ENCODE measurements around the gene GSTO2. TPM values are rescaled to one million over a fixed set of nuclear protein-coding genes. Genes with fewer than 3 reads are reported as not detected.
A peak's percentile ranks its signal among the peaks of the same experiment; 100 is the strongest.

Gene GSTO2
- total and polyA plus RNA-seq, 4 donors = 3.5 to 5.6 (median 4.4) TPM

GRCh38 chr10:104316321-104317099 is 47.5 kb downstream of the GSTO2 start:
- H3K4me3 ChIP-seq (ENCODE audit: low read depth, low read length) = no peak overlapping the region
- H3K27me3 ChIP-seq (ENCODE audit: control insufficient read depth, insufficient read depth, low read length) = no peaks in the 10 kb centered on the region
- H3K9me3 ChIP-seq (ENCODE audit: control insufficient read depth, insufficient read depth, low read length) = no peaks in the 10 kb centered on the region
- 83% methylated on average over 8 of the region's 9 CpGs for WGBS (ENCODE audit: insufficient coverage)
- H3K27ac ChIP-seq (ENCODE audit: low read depth, low read length) = no peak overlapping the region
- no peak for DNase-seq (ENCODE audit: low read depth in 4 of 6, low spot score in 6 of 6)
- H3K4me1 ChIP-seq (ENCODE audit: control insufficient read depth, insufficient read depth, low read length) = peaks cover 34% of the 10 kb centered on the region
- H3K36me3 ChIP-seq (ENCODE audit: control insufficient read depth, insufficient read depth, low read length) = peaks cover 33% of the 10 kb centered on the region

- no peaks in the 10 kb centered on the region for H3K9me3 ChIP-seq (ENCODE audit: control insufficient read depth, insufficient read depth, low read length)
- H3K4me1 ChIP-seq (ENCODE audit: control insufficient read depth, insufficient read depth, low read length) = peaks cover 35% of the 10 kb centered on the region
- H3K27me3 ChIP-seq (ENCODE audit: control insufficient read depth, insufficient read depth, low read length) = no peaks in the 10 kb centered on the region
- H3K27ac ChIP-seq (ENCODE audit: low read depth, low read length) = no peak overlapping the region
- no peak overlapping the region for H3K4me3 ChIP-seq (ENCODE audit: low read depth, low read length)
- H3K36me3 ChIP-seq (ENCODE audit: control insufficient read depth, insufficient read depth, low read length) = peaks cover 33% of the 10 kb centered on the region
- WGBS (ENCODE audit: insufficient coverage) = 30% methylated on average over 4 of the region's 6 CpGs
- DNase-seq (ENCODE audit: low read depth in 4 of 6, low spot score in 6 of 6) = no peak
Observed at GRCh38 chr10:104317269-104317710, 48.3 kb downstream of the GSTO2 start.

- WGBS (ENCODE audit: insufficient coverage) = 88% methylated on average over 6 of the region's 7 CpGs
- Histone ChIP-seq H3K36me3 (ENCODE audit: control insufficient read depth, insufficient read depth, low read length) (peaks cover 31% of the 10 kb centered on the region), H3K27ac (ENCODE audit: low read depth, low read length) (no peak overlapping the region), H3K4me1 (ENCODE audit: control insufficient read depth, insufficient read depth, low read length) (peaks cover 35% of the 10 kb centered on the region), H3K9me3 (ENCODE audit: control insufficient read depth, insufficient read depth, low read length) (no peaks in the 10 kb centered on the region), H3K4me3 (ENCODE audit: low read depth, low read length) (no peak overlapping the region), H3K27me3 (ENCODE audit: control insufficient read depth, insufficient read depth, low read length) (no peaks in the 10 kb centered on the region)
- no peak for DNase-seq (ENCODE audit: low read depth in 4 of 6, low spot score in 6 of 6)
Observed at GRCh38 chr10:104317726-104318299, 48.8 kb downstream of the GSTO2 start.

GRCh38 chr10:104318326-104318725 is 49.3 kb downstream of the GSTO2 start:
- no peak for DNase-seq (ENCODE audit: low read depth in 4 of 6, low spot score in 6 of 6)
- H3K4me3 ChIP-seq (ENCODE audit: low read depth, low read length) = no peak overlapping the region

GRCh38 chr10:104318810-104319741 is 50.1 kb downstream of the GSTO2 start:
- WGBS (ENCODE audit: insufficient coverage) = 72% methylated on average over 14 of the region's 19 CpGs
- DNase-seq (ENCODE audit: low read depth in 4 of 6, low spot score in 6 of 6) = no peak
- peaks cover 39% of the 10 kb centered on the region for H3K4me1 ChIP-seq (ENCODE audit: control insufficient read depth, insufficient read depth, low read length)

More at GRCh38 chr10:104318326-104318725, 49.3 kb downstream of the GSTO2 start:
- Histone ChIP-seq H3K4me1 (ENCODE audit: control insufficient read depth, insufficient read depth, low read length) (peaks cover 34% of the 10 kb centered on the region), H3K27me3 (ENCODE audit: control insufficient read depth, insufficient read depth, low read length) (no peaks in the 10 kb centered on the region), H3K27ac (ENCODE audit: low read depth, low read length) (no peak overlapping the region), H3K36me3 (ENCODE audit: control insufficient read depth, insufficient read depth, low read length) (peaks cover 26% of the 10 kb centered on the region), H3K9me3 (ENCODE audit: control insufficient read depth, insufficient read depth, low read length) (no peaks in the 10 kb centered on the region)
- whole genome bisulfite sequencing (ENCODE audit: insufficient coverage) = 100% methylated on average over 1 of the region's 5 CpGs

GRCh38 chr10:104321226-104321625 is 52.2 kb downstream of the GSTO2 start:
- H3K36me3 ChIP-seq (ENCODE audit: control insufficient read depth, insufficient read depth, low read length) = peaks cover 4% of the 10 kb centered on the region
- H3K27ac ChIP-seq (ENCODE audit: low read depth, low read length) = no peak overlapping the region
- no peak overlapping the region for H3K4me3 ChIP-seq (ENCODE audit: low read depth, low read length)
- H3K9me3 ChIP-seq (ENCODE audit: control insufficient read depth, insufficient read depth, low read length) = no peaks in the 10 kb centered on the region
- peaks cover 60% of the 10 kb centered on the region for H3K4me1 ChIP-seq (ENCODE audit: control insufficient read depth, insufficient read depth, low read length)
- H3K27me3 ChIP-seq (ENCODE audit: control insufficient read depth, insufficient read depth, low read length) = no peaks in the 10 kb centered on the region
- no peak for DNase-seq (ENCODE audit: low read depth in 4 of 6, low spot score in 6 of 6)
- 53% methylated on average over 2 of the region's 6 CpGs for WGBS (ENCODE audit: insufficient coverage)

More at GRCh38 chr10:104318810-104319741, 50.1 kb downstream of the GSTO2 start:
- H3K4me3 ChIP-seq (ENCODE audit: low read depth, low read length) = no peak overlapping the region
- H3K9me3 ChIP-seq (ENCODE audit: control insufficient read depth, insufficient read depth, low read length) = no peaks in the 10 kb centered on the region
- no peaks in the 10 kb centered on the region for H3K27me3 ChIP-seq (ENCODE audit: control insufficient read depth, insufficient read depth, low read length)
- H3K27ac ChIP-seq (ENCODE audit: low read depth, low read length) = no peak overlapping the region
- peaks cover 20% of the 10 kb centered on the region for H3K36me3 ChIP-seq (ENCODE audit: control insufficient read depth, insufficient read depth, low read length)

GRCh38 chr10:104321725-104322415 is 52.9 kb downstream of the GSTO2 start:
- no peak overlapping the region for H3K27ac ChIP-seq (ENCODE audit: low read depth, low read length)
- no peak for DNase-seq (ENCODE audit: low read depth in 4 of 6, low spot score in 6 of 6)
- no peaks in the 10 kb centered on the region for H3K9me3 ChIP-seq (ENCODE audit: control insufficient read depth, insufficient read depth, low read length)
- peaks cover 4% of the 10 kb centered on the region for H3K36me3 ChIP-seq (ENCODE audit: control insufficient read depth, insufficient read depth, low read length)
- H3K27me3 ChIP-seq (ENCODE audit: control insufficient read depth, insufficient read depth, low read length) = no peaks in the 10 kb centered on the region
- H3K4me3 ChIP-seq (ENCODE audit: low read depth, low read length) = no peak overlapping the region
- 75% methylated on average over 8 of the region's 8 CpGs for WGBS (ENCODE audit: insufficient coverage)
- peaks cover 67% of the 10 kb centered on the region for H3K4me1 ChIP-seq (ENCODE audit: control insufficient read depth, insufficient read depth, low read length)

- Histone ChIP-seq H3K4me1 (ENCODE audit: control insufficient read depth, insufficient read depth, low read length) (peaks cover 72% of the 10 kb centered on the region), H3K9me3 (ENCODE audit: control insufficient read depth, insufficient read depth, low read length) (no peaks in the 10 kb centered on the region), H3K4me3 (ENCODE audit: low read depth, low read length) (no peak overlapping the region), H3K27me3 (ENCODE audit: control insufficient read depth, insufficient read depth, low read length) (no peaks in the 10 kb centered on the region), H3K27ac (ENCODE audit: low read depth, low read length) (no peak overlapping the region), H3K36me3 (ENCODE audit: control insufficient read depth, insufficient read depth, low read length) (peaks cover 4% of the 10 kb centered on the region)
- 55% methylated on average over 6 of the region's 7 CpGs for WGBS (ENCODE audit: insufficient coverage)
- DNase-seq (ENCODE audit: low read depth in 4 of 6, low spot score in 6 of 6) = peak in 1 of 6 donors; percentile 45
Observed at GRCh38 chr10:104322416-104322782, 53.4 kb downstream of the GSTO2 start.

- WGBS (ENCODE audit: insufficient coverage) = 100% methylated on average over 1 of the region's 1 CpG
- no peak for DNase-seq (ENCODE audit: low read depth in 4 of 6, low spot score in 6 of 6)
- H3K36me3 ChIP-seq (ENCODE audit: control insufficient read depth, insufficient read depth, low read length) = peaks cover 4% of the 10 kb centered on the region
- H3K27ac ChIP-seq (ENCODE audit: low read depth, low read length) = no peak overlapping the region
- no peaks in the 10 kb centered on the region for H3K9me3 ChIP-seq (ENCODE audit: control insufficient read depth, insufficient read depth, low read length)
- no peaks in the 10 kb centered on the region for H3K27me3 ChIP-seq (ENCODE audit: control insufficient read depth, insufficient read depth, low read length)
- H3K4me3 ChIP-seq (ENCODE audit: low read depth, low read length) = no peak overlapping the region
- H3K4me1 ChIP-seq (ENCODE audit: control insufficient read depth, insufficient read depth, low read length) = peaks cover 79% of the 10 kb centered on the region
Observed at GRCh38 chr10:104323085-104323484, 54.1 kb downstream of the GSTO2 start.
